Measurements from ENCODE around the gene ATP1B1. TPM values are rescaled to one million over a fixed set of nuclear protein-coding genes. Genes with fewer than 3 reads are reported as not detected.

The ATP1B1 gene
- total RNA-seq, result 100 to 1,000 TPM in 5 of 8 experiments, 10 to 100 TPM in 2, 1 to 10 TPM in 1; 4.6 to 271 (median 153) TPM

GRCh38 chr1:169106095-169106920 lies at the start of gene ATP1B1:
Gene ATP1B1, plus strand, starts transcription at chr1:169106690. Its CDS starts 140 bp downstream, at chr1:169106830.
- peak within 1 kb of the TSS; percentile 63 to 99 (median 96) for H3K4me3 ChIP-seq
- WGBS, 10 experiments, result 0 to 4% (median 1%) methylated on average over 2 to 24 of the region's 100 CpGs; no CpG with 5 or more reads in 7 of the 10 experiments
- H3K27ac ChIP-seq, result peak within 1 kb of the TSS; percentile 84 to 94
- in situ Hi-C loops (cut with MboI; ENCODE audit: low pct_unique_long_range_greater_than_20kb in 2 of 9, low sequenced_read_pairs in 9 of 9, unreplicated experiment in 9 of 9), result loop anchor here in 5 of 9 experiments (25.0 kb wide), 3 partner anchors 231 to 669 kb away; no protein-coding TSS in a partner anchor
- peak; percentile 78 to 89 (median 83) for ATAC-seq (replicated peaks in 6 of 8)
- peaks cover 29 to 41% of the 10 kb centered on the region in 2 donors for H3K4me1 ChIP-seq (replicated peaks in 1 of 2)

- ATAC-seq (replicated peaks in 6 of 8), result no peak
- no peak overlapping the region for H3K4me3 ChIP-seq
- 0 to 100% (median 42%) methylated on average over 1 of the region's 1 CpG; no CpG with 5 or more reads in 4 of the 10 experiments for WGBS, 10 experiments
- H3K27ac ChIP-seq, result no peak overlapping the region
- in situ Hi-C loops (cut with MboI; ENCODE audit: low pct_unique_long_range_greater_than_20kb in 2 of 9, low sequenced_read_pairs in 9 of 9, unreplicated experiment in 9 of 9), result no loop called here
- no peaks in the 10 kb centered on the region for H3K4me1 ChIP-seq (replicated peaks in 1 of 2)
Measured at GRCh38 chr1:169059421-169059820, 47.1 kb upstream of the ATP1B1 start.

- 39 to 98% (median 85%) methylated on average over 1 to 9 of the region's 9 CpGs; no CpG with 5 or more reads in 2 of the 10 experiments for WGBS, 10 experiments
- Histone ChIP-seq H3K4me1 (replicated peaks in 1 of 2) (no peaks in the 10 kb centered on the region), H3K4me3 (no peak overlapping the region), H3K27ac (no peak overlapping the region)
- in situ Hi-C loops (cut with MboI; ENCODE audit: low pct_unique_long_range_greater_than_20kb in 2 of 9, low sequenced_read_pairs in 9 of 9, unreplicated experiment in 9 of 9), result no loop called here
- peak in 2 of 8 experiments; percentile 88 to 95 for ATAC-seq (replicated peaks in 6 of 8)
Measured at GRCh38 chr1:169060043-169060722, 46.3 kb upstream of the ATP1B1 start.

- H3K4me1 ChIP-seq (replicated peaks in 1 of 2), result no peaks in the 10 kb centered on the region
- in situ Hi-C loops (cut with MboI; ENCODE audit: low pct_unique_long_range_greater_than_20kb in 2 of 9, low sequenced_read_pairs in 9 of 9, unreplicated experiment in 9 of 9), result no loop called here
- no peak overlapping the region for H3K27ac ChIP-seq
- 57 to 100% (median 98%) methylated on average over 1 to 4 of the region's 4 CpGs; no CpG with 5 or more reads in 2 of the 10 experiments for WGBS, 10 experiments
- no peak overlapping the region for H3K4me3 ChIP-seq
- no peak for ATAC-seq (replicated peaks in 6 of 8)
Measured at GRCh38 chr1:169060919-169061639, 45.4 kb upstream of the ATP1B1 start.

GRCh38 chr1:169062152-169062551 lies 44.3 kb upstream of the ATP1B1 start:
- H3K27ac ChIP-seq, result no peak overlapping the region
- in situ Hi-C loops (cut with MboI; ENCODE audit: low pct_unique_long_range_greater_than_20kb in 2 of 9, low sequenced_read_pairs in 9 of 9, unreplicated experiment in 9 of 9), result no loop called here
- H3K4me1 ChIP-seq (replicated peaks in 1 of 2), result no peaks in the 10 kb centered on the region
- no peak overlapping the region for H3K4me3 ChIP-seq
- no peak for ATAC-seq (replicated peaks in 6 of 8)

- ATAC-seq (replicated peaks in 6 of 8), result no peak
- in situ Hi-C loops (cut with MboI; ENCODE audit: low pct_unique_long_range_greater_than_20kb in 2 of 9, low sequenced_read_pairs in 9 of 9, unreplicated experiment in 9 of 9), result no loop called here
- no peak overlapping the region for H3K4me3 ChIP-seq
- 37 to 100% (median 81%) methylated on average over 2 to 7 of the region's 7 CpGs; no CpG with 5 or more reads in 4 of the 10 experiments for WGBS, 10 experiments
- H3K27ac ChIP-seq, result no peak overlapping the region
- no peaks in the 10 kb centered on the region for H3K4me1 ChIP-seq (replicated peaks in 1 of 2)
Measured at GRCh38 chr1:169064103-169064502, 42.4 kb upstream of the ATP1B1 start.

- WGBS, 10 experiments, result 20 to 94% (median 75%) methylated on average over 2 of the region's 2 CpGs; no CpG with 5 or more reads in 5 of the 10 experiments
- Histone ChIP-seq H3K27ac (no peak overlapping the region), H3K4me1 (replicated peaks in 1 of 2) (no peaks in the 10 kb centered on the region), H3K4me3 (no peak overlapping the region)
- in situ Hi-C loops (cut with MboI; ENCODE audit: low pct_unique_long_range_greater_than_20kb in 2 of 9, low sequenced_read_pairs in 9 of 9, unreplicated experiment in 9 of 9), result no loop called here
- no peak for ATAC-seq (replicated peaks in 6 of 8)
Measured at GRCh38 chr1:169070547-169070946, 35.9 kb upstream of the ATP1B1 start.

GRCh38 chr1:169070958-169071357 lies 35.5 kb upstream of the ATP1B1 start:
- ATAC-seq (replicated peaks in 6 of 8), result no peak
- WGBS, 10 experiments, result 67 to 100% (median 79%) methylated on average over 1 to 3 of the region's 3 CpGs; no CpG with 5 or more reads in 2 of the 10 experiments
- in situ Hi-C loops (cut with MboI; ENCODE audit: low pct_unique_long_range_greater_than_20kb in 2 of 9, low sequenced_read_pairs in 9 of 9, unreplicated experiment in 9 of 9), result no loop called here
- H3K4me1 ChIP-seq (replicated peaks in 1 of 2), result no peaks in the 10 kb centered on the region
- no peak overlapping the region for H3K4me3 ChIP-seq
- no peak overlapping the region for H3K27ac ChIP-seq

- no peak overlapping the region for H3K4me3 ChIP-seq
- no peaks in the 10 kb centered on the region for H3K4me1 ChIP-seq (replicated peaks in 1 of 2)
- 7 to 68% (median 53%) methylated on average over 2 to 6 of the region's 6 CpGs; no CpG with 5 or more reads in 1 of the 10 experiments for WGBS, 10 experiments
- in situ Hi-C loops (cut with MboI; ENCODE audit: low pct_unique_long_range_greater_than_20kb in 2 of 9, low sequenced_read_pairs in 9 of 9, unreplicated experiment in 9 of 9), result no loop called here
- ATAC-seq (replicated peaks in 6 of 8), result peak in 7 of 8 experiments; percentile 39 to 97 (median 60)
- no peak overlapping the region for H3K27ac ChIP-seq
Measured at GRCh38 chr1:169072945-169073725, 33.4 kb upstream of the ATP1B1 start.

GRCh38 chr1:169078163-169078883 lies 28.2 kb upstream of the ATP1B1 start:
- in situ Hi-C loops (cut with MboI; ENCODE audit: low pct_unique_long_range_greater_than_20kb in 2 of 9, low sequenced_read_pairs in 9 of 9, unreplicated experiment in 9 of 9), result no loop called here
- no peak overlapping the region for H3K27ac ChIP-seq
- no peak for ATAC-seq (replicated peaks in 6 of 8)
- 33 to 91% (median 69%) methylated on average over 1 of the region's 1 CpG; no CpG with 5 or more reads in 4 of the 10 experiments for WGBS, 10 experiments
- no peaks in the 10 kb centered on the region for H3K4me1 ChIP-seq (replicated peaks in 1 of 2)
- no peak overlapping the region for H3K4me3 ChIP-seq

- ATAC-seq (replicated peaks in 6 of 8), result peak in 1 of 8 experiments; percentile 68
- H3K4me1 ChIP-seq (replicated peaks in 1 of 2), result peaks cover 2 to 3% of the 10 kb centered on the region in 2 donors
Measured at GRCh38 chr1:169081503-169082123, 24.9 kb upstream of the ATP1B1 start.

More at GRCh38 chr1:169081503-169082123, 24.9 kb upstream of the ATP1B1 start:
- in situ Hi-C loops (cut with MboI; ENCODE audit: low pct_unique_long_range_greater_than_20kb in 2 of 9, low sequenced_read_pairs in 9 of 9, unreplicated experiment in 9 of 9), result no loop called here
- Histone ChIP-seq H3K4me3 (no peak overlapping the region), H3K27ac (no peak overlapping the region)
- WGBS, 10 experiments, result 79 to 97% (median 93%) methylated on average over 2 to 5 of the region's 5 CpGs; no CpG with 5 or more reads in 4 of the 10 experiments

All from motor neuron (in vitro differentiated cells).